Lower leg skin (tissue), 3 donors: ENCODE results near the gene RPTOR.

Experiments used
- CTCF ChIP-seq, 3 donors: fragments of 450-650 bp; IDR thresholded peaks; one replicate each; pipeline ENCODE4 v1.5.1; 2016; ENCODE audit warnings: antibody characterized with exemption in 3 of 3, mild to moderate bottlenecking in 3 of 3, moderate library complexity in 2 of 3
- POLR2A ChIP-seq, 2 donors: fragments of 450-650 bp; IDR thresholded peaks; one replicate each; pipeline ENCODE4 v1.6.1; 2016 to 2017; ENCODE audit warnings: antibody characterized with exemption in 2 of 2, mild to moderate bottlenecking in 1 of 2, moderate library complexity in 1 of 2

- TF ChIP-seq POLR2A (IDR thresholded peaks at IDR 0.05) (no peak), CTCF (IDR thresholded peaks at IDR 0.05) (no peak)
Measured at GRCh38 chr17:80794281-80795089, 249.8 kb downstream of the RPTOR start.
